ENCODE results near the gene MTHFD1L.

- no peak for TF ChIP-seq ISL1 (CRISPR knock-in tag; IDR thresholded peaks at IDR 0.05)
- no peak for TF ChIP-seq CREB5 (CRISPR knock-in tag; IDR thresholded peaks at IDR 0.05; ENCODE audit: low read depth)
- no peak for TF ChIP-seq ARNTL (CRISPR knock-in tag; IDR thresholded peaks at IDR 0.05; ENCODE audit: borderline replicate concordance, low read depth)
- no peak for TF ChIP-seq GLIS3 (CRISPR knock-in tag; IDR thresholded peaks at IDR 0.05)
- TF ChIP-seq CSRNP3 (CRISPR knock-in tag; IDR thresholded peaks at IDR 0.05) = no peak
- TF ChIP-seq SNAI2 (CRISPR knock-in tag; IDR thresholded peaks at IDR 0.05) = no peak
- no peak for TF ChIP-seq ZNF8 (CRISPR knock-in tag; IDR thresholded peaks at IDR 0.05)
These were observed 23.8 kb upstream of the MTHFD1L start for GRCh38 chr6:150841697-150842096.

Measured in SK-N-SH treated with all-trans-retinoic acid at 6 μM for 48 hours (cell line).